HEK293 (cell line): ENCODE measurements around the gene UBR1.

Experiments used
- CTCF ChIA-PET: fragments of 350-600 bp; formaldehyde crosslinking; extraction: SDS; loops from one replicate; lab custom pipeline; 2021; ENCODE audit warnings: antibody characterized with exemption; lab: Yijun Ruan, JAX
- POLR2A ChIA-PET: fragments of 300-600 bp; formaldehyde crosslinking; extraction: SDS; loops from one replicate; lab custom pipeline; 2020; ENCODE audit warnings: antibody characterized with exemption, inconsistent platforms; lab: Yijun Ruan, JAX
- H3K27ac ChIP-seq: fragments of 200-500 bp; sonication (Bioruptor generic); 2 replicates; pipeline ENCODE4 v1.5.1; 2014; ENCODE audit warnings: low read depth, low read length, control low read depth, inconsistent platforms; ENCODE audit errors: extremely low read depth
- H3K36me3 ChIP-seq, 2 experiments: fragments of 200-500 bp in 1 of 2; sonication (Bioruptor generic) in 1 of 2; 1 replicate in 1 of 2; 2 replicates in 1 of 2; pipeline ENCODE4 v1.5.1; 2014 to 2017; ENCODE audit warnings: inconsistent platforms in 2 of 2, low read length in 2 of 2; ENCODE audit not compliant: control insufficient read depth in 2 of 2, insufficient read depth in 1 of 2
- H3K4me1 ChIP-seq: fragments of 200-500 bp; sonication (Bioruptor generic); 2 replicates; pipeline ENCODE4 v1.5.1; 2014; ENCODE audit warnings: mild to moderate bottlenecking, low read length, inconsistent platforms; ENCODE audit not compliant: control insufficient read depth, insufficient read depth
- H3K4me3 ChIP-seq: 2 replicates; pipeline ENCODE4 v1.5.1; 2011; ENCODE audit warnings: low read depth, mild to moderate bottlenecking, control low read depth, low read length, moderate library complexity
- H3K9me3 ChIP-seq: fragments of 200-500 bp; sonication (Bioruptor generic); 2 replicates; pipeline ENCODE4 v1.5.1; 2014; ENCODE audit warnings: low read depth, low read length, inconsistent platforms; ENCODE audit not compliant: control insufficient read depth, insufficient read depth
- MEIS1 ChIP-seq: sonication (generic); formaldehyde crosslinking; IDR thresholded peaks from 2 replicates; pipeline ENCODE4 v1.8.1; 2022; ENCODE audit warnings: missing genetic modification reagents, mild to moderate bottlenecking, borderline replicate concordance
- PBX3 ChIP-seq: sonication (generic); formaldehyde crosslinking; IDR thresholded peaks from 2 replicates; pipeline ENCODE4 v1.8.1; 2022; ENCODE audit warnings: mild to moderate bottlenecking, moderate library complexity, missing genetic modification reagents
- PRDM2 ChIP-seq: fragments of 450-650 bp; formaldehyde crosslinking; IDR thresholded peaks from 2 replicates; pipeline ENCODE4 v1.5.1; 2016; ENCODE audit warnings: missing biosample characterization, missing genetic modification characterization, borderline replicate concordance
- SETDB1 ChIP-seq: IDR thresholded peaks from one replicate; pipeline ENCODE4 v1.6.1; 2017; ENCODE audit warnings: mild to moderate bottlenecking, low read length, moderate library complexity, mixed read lengths; ENCODE audit not compliant: insufficient read length
- ZBTB48 ChIP-seq: fragments of 450-650 bp; formaldehyde crosslinking; IDR thresholded peaks from 2 replicates; pipeline ENCODE4 v1.5.1; 2016; ENCODE audit warnings: missing biosample characterization, missing genetic modification characterization
- ZNF10 ChIP-seq: fragments of 450-650 bp; formaldehyde crosslinking; IDR thresholded peaks from 2 replicates; pipeline ENCODE4 v1.5.1; 2017; ENCODE audit warnings: missing biosample characterization, missing genetic modification characterization
- ZNF223 ChIP-seq: fragments of 450-650 bp; formaldehyde crosslinking; IDR thresholded peaks from 2 replicates; pipeline ENCODE4 v1.5.1; 2016; ENCODE audit warnings: missing biosample characterization, missing genetic modification characterization
- ZNF280C ChIP-seq: fragments of 450-650 bp; formaldehyde crosslinking; IDR thresholded peaks from 2 replicates; pipeline ENCODE4 v1.5.1; 2016; ENCODE audit warnings: missing biosample characterization, missing genetic modification characterization
- ZNF433 ChIP-seq: fragments of 450-650 bp; formaldehyde crosslinking; IDR thresholded peaks from 2 replicates; pipeline ENCODE4 v1.5.1; 2016; ENCODE audit warnings: missing biosample characterization, missing genetic modification characterization, low read depth
- ZNF521 ChIP-seq: fragments of 450-650 bp; formaldehyde crosslinking; IDR thresholded peaks from 2 replicates; pipeline ENCODE4 v1.5.1; 2017; ENCODE audit warnings: missing biosample characterization, mild to moderate bottlenecking, missing genetic modification characterization
- TF ChIP-seq, protein P1 (sequence below): fragments of 450-650 bp; formaldehyde crosslinking; conservative IDR thresholded peaks from 2 replicates; pipeline ENCODE4 v1.5.1; 2016; ENCODE audit warnings: low read depth, missing biosample characterization, missing genetic modification characterization

Gene UBR1

GRCh38 chr15:43106486-43106829 lies 620 bp upstream of the UBR1 start:
- no peaks in the 10 kb centered on the region for H3K4me1 ChIP-seq

More at GRCh38 chr15:43106486-43106829, 620 bp upstream of the UBR1 start:
- peaks cover 0 to 22% of the 10 kb centered on the region in 2 experiments; a peak in 2 of 3 replicates for H3K36me3 ChIP-seq
- ChIA-PET POLR2A (interaction anchor here (0.6 to 0.8 kb wide), 2 partner anchors 11 kb away, joined by 3 to 4 read pairs; no protein-coding TSS in a partner anchor), CTCF (interaction anchor here (0.7 kb wide), 1 partner anchor 427 kb away, joined by 3 read pairs; no protein-coding TSS in a partner anchor)
- peak overlapping the region; percentile 71 for H3K4me3 ChIP-seq
- H3K27ac ChIP-seq: peak overlapping the region; percentile 24; the same call in 1 of the 2 replicates
- no peaks in the 10 kb centered on the region for H3K9me3 ChIP-seq
- no peak for TF ChIP-seq ZNF223 (tag by site-specific recombination)
- TF ChIP-seq, protein P1, sequence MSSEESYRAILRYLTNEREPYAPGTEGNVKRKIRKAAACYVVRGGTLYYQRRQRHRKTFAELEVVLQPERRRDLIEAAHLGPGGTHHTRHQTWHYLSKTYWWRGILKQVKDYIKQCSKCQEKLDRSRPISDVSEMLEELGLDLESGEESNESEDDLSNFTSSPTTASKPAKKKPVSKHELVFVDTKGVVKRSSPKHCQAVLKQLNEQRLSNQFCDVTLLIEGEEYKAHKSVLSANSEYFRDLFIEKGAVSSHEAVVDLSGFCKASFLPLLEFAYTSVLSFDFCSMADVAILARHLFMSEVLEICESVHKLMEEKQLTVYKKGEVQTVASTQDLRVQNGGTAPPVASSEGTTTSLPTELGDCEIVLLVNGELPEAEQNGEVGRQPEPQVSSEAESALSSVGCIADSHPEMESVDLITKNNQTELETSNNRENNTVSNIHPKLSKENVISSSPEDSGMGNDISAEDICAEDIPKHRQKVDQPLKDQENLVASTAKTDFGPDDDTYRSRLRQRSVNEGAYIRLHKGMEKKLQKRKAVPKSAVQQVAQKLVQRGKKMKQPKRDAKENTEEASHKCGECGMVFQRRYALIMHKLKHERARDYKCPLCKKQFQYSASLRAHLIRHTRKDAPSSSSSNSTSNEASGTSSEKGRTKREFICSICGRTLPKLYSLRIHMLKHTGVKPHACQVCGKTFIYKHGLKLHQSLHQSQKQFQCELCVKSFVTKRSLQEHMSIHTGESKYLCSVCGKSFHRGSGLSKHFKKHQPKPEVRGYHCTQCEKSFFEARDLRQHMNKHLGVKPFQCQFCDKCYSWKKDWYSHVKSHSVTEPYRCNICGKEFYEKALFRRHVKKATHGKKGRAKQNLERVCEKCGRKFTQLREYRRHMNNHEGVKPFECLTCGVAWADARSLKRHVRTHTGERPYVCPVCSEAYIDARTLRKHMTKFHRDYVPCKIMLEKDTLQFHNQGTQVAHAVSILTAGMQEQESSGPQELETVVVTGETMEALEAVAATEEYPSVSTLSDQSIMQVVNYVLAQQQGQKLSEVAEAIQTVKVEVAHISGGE (tag by site-specific recombination): no peak
- TF ChIP-seq ZNF280C (tag by site-specific recombination): no peak
- no peak for TF ChIP-seq ZBTB48 (tag by site-specific recombination)
- TF ChIP-seq ZNF10 (tag by site-specific recombination): no peak
- no peak for TF ChIP-seq SETDB1
- TF ChIP-seq MEIS1 (CRISPR knock-in tag): no peak
- TF ChIP-seq ZNF433 (tag by site-specific recombination): no peak
- TF ChIP-seq PRDM2 (tag by site-specific recombination): no peak
- TF ChIP-seq ZNF521 (tag by site-specific recombination): no peak
- TF ChIP-seq PBX3 (CRISPR knock-in tag): no peak
